NCI-H2196 (cell line): ENCODE measurements around the gene RAPGEF4.

Source experiments
- DNase-seq: peaks from one replicate; lab custom pipeline; 2025; ENCODE audit not compliant: unreplicated experiment; lab: John Stamatoyannopoulos, UW

The RAPGEF4 gene

GRCh38 chr2:172962082-172962481 is 226.4 kb downstream of the RAPGEF4 start:
- DNase-seq: no peak

DNA sequence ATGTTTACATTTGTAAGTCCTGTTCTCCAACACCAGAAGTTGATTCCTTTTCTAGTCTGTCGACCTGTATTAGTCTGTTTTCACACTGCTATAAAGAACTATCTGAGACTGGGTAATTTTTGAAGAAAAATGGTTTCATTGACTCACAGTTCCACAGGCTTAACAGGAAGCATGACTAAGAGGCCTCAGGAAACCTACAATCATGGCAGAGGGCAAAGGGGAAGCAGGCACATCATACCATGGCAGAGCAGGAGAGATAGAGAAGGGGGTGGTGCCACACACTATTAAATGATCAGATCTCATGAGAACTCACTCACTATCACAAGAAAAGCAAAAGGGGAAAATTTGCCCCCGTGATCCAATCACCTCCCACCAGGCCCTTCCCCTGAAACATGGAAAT is 227.2 kb downstream of the RAPGEF4 start:
- DNase-seq: no peak

DNA sequence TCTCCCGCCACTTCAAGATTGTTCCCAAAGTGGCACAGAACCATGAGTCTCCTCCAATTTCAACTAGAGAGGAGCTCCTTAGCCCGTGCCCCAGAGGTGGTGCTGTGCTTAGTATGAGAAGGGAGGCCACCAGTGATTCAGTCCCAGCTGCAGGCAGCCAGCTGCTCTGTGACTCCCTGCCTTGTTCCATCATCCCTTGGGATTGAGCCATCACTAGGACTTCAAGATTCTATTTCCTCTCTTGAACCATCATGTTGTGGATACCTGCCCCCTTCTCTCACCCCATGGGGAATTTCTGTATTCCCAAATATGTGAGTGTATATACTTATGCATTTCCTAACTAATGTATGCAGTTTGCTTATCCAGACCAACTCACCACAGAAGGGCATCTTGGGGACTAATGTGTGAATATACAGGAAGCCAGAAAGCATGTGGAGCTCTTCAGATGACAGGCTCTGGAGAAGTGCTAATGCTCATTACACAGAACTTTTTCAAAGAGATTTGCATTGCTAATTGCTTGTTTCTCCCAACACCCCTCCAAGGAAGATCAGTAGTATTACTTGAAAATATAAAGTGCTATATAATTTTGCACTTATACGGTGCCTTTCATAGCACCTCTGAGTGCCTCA is 229.0 kb downstream of the RAPGEF4 start:
- DNase-seq: no peak

GRCh38 chr2:172965433-172966212 is 230.0 kb downstream of the RAPGEF4 start:
- DNase-seq: no peak

GRCh38 chr2:172967036-172967982 is 231.7 kb downstream of the RAPGEF4 start:
- no peak for DNase-seq

GRCh38 chr2:172968061-172968469 is 232.4 kb downstream of the RAPGEF4 start:
- DNase-seq: no peak

GRCh38 chr2:172969166-172969565 is 233.5 kb downstream of the RAPGEF4 start:
- no peak for DNase-seq

DNA sequence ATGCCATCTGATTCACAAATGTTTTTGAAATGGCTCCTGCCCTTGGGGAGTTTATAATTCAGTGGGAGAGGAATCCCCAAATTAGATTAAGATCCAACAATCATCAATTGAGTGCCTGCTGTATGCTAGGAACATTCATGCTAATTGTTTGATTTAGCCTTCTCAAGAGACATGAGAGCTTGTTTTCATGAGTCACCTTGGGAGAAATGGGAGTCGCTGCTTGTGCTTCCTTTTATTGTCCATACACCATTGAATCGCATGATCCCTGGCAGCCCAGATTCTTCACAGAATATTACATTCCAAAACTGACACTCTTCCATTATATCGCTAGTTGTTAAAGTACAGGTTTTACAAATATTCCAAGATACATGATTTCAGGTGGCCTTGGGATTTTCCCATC is 234.0 kb downstream of the RAPGEF4 start:
- DNase-seq: no peak

DNA sequence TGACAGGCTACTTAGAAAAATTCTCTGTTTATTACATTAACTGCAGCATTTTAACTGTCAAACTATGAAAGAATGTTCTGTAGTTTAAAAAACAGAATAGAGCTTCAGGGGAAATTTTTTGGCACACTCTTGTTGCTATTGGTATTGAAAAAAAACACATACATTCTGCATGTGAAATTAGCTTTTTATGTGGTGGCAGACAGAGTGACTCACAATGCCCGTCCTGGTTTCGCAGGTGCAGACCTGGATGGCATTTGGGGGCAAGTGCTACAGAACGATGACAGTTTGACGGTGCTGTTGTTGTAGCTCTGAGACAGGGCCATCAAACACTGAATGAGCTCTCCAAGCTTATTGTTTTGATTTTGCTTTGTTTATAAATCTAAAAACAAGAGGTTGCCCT is 235.0 kb downstream of the RAPGEF4 start:
- DNase-seq: no peak

- DNase-seq: peak; percentile 21
Measured at GRCh38 chr2:172972005-172972619, 236.5 kb downstream of the RAPGEF4 start.

DNA sequence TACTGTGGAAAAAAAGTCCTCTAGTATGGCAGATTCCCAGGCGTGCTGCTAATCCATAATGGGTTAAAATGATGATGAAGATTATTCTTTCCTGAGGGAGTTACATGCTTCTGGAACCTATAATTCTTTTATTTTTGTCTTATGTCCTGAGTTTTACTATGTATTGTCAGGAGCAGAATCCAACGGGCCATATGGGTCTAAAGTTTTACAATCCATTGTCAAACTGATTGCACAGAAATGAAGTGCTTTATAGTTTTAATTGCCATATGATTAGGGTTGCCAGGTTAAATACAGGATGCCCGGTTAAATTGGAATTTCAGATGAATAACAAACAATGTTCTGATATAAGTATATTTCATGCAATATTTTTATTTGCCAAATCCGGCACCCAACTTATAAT is 239.1 kb downstream of the RAPGEF4 start:
- no peak for DNase-seq

DNA sequence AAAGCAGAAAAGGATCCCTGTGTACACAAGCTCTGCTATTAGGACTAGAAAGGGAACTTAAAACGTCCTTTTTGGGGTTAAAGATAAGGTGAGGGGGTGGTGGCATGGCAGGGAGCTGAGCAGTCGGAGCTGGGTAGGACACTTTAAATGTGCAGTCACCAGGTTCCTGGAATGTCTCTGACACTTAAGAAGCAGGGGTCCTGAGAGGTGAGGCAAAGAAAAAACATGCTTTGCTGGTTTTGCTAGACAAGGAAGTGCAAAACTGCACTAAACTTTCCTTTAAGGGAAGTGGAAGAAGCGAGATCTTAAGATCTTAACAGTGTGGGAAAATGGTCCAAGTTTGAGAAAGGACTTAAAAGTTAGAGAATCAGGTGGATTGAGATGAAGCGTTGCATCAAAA is 240.5 kb downstream of the RAPGEF4 start:
- DNase-seq: no peak

GRCh38 chr2:172976816-172977215 is 241.2 kb downstream of the RAPGEF4 start:
- DNase-seq: no peak

DNA sequence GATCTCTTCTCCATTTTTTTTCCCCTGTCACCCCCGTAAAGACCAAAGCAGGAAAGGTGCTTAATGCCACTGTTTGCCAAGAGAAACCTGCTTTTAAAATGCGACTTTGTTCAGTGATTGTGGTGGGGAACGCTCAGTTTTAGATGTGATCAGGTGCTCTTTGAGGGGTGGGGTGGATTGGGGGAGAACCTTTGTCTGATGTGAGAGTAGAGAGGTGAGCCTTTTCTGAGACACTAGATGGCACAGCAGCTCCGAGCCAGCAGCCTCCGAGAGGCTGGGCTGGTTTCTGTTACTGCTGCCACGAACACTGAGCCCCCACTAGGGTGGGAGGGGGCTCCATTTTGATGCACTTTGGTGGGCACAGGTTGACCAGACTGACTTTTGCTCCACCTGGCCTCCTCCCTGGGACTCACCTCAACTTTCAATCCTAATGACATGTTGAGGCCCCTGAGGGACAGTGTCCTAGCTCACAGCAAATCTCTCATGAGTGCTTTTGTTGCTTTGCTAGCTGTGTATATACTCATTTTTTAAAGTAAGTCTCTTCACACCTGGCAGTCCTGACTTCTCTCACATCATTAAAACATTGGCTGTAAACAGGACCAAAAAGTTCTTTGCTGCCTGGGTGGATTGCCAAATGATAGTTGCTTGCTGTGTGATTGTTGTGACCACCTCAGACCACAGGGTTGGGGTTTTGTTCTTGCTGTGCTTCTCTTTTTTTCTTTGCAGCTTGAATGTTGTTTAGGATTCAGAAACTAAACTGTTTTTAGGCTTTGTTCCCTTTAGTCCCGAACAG is 241.8 kb downstream of the RAPGEF4 start:
- DNase-seq: no peak

GRCh38 chr2:172978063-172978383 is 242.4 kb downstream of the RAPGEF4 start:
- no peak for DNase-seq

DNA sequence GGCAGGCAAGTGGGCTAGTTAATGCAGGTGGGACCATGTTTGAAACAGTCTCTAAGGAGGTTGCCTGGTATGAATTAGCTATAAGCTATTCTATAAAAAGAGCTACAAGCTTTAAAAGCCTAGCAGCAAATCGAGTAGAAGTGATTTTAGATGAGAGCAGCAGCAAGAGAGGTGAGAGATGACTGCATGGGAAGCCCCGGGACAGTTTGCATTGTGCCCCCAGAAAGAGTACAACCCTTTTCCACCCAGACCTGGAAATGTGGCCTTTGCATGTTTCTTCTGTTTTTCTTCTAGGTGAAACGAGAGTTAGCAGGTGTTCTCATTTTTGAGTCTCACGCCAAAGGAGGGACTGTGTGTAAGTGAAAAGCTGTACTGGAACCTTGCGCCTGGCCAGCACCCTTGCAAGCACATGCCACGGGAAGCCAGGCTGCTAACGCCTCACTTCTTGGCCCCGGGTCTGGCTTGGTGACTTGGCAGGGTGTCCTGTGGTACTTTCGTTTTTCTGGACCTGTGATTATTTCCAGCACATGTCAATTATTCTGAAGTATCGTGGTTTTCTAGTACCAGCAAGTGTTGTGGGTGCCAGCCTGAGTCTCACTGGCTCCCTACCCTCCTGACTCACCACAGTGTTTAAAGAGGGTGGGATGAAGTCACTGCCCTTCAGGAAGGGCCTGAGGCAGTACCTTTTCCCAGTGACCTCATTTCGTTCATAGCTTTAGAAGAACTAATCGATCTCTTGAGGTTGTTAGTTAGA is 249.7 kb downstream of the RAPGEF4 start:
- DNase-seq: peak; percentile 68

DNA sequence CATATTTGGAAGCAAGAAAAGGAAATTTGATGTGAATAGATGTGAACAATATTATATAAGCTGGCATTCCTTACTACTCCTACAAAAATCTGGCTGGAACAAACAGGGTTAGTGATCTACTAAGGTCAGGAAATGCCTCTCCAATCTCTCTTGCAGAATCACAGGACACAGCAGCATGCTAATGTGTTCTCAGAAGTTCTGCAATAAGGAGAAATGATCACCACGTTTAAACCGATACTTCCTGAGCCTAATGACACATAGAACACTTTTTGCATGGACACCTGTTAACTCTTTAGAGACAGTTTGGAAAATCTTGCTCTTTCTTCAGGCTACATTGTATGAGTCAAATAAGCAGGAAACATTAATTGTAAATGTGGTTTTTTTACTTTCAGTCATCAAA is 250.4 kb downstream of the RAPGEF4 start:
- no peak for DNase-seq

- DNase-seq: no peak
Measured at GRCh38 chr2:172988728-172989127, 253.1 kb downstream of the RAPGEF4 start.

DNA sequence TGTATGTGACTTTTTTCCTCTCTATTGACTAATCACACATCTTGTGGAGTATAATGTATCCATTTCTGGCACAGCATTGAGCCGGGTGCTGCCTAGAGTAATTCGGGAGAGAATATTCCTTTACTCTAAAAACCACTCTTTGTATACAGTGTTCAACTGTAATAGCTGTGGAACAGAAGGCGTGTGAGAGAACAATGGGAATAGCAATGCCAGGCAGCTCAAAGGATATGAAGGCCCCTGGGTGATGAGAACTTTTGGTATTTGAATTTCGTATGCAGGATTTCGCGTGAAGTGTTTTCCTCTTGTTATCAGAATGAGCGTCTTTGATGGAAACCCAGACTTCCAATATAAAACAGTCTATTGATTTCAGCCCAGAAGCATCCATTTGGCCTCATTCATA is 255.4 kb downstream of the RAPGEF4 start:
- no peak for DNase-seq

- DNase-seq: no peak
Measured at GRCh38 chr2:172993139-172993538, 257.5 kb downstream of the RAPGEF4 start.
